AG09309 (cell line): ENCODE measurements around the gene GK.

Experiments used
- DNase-seq: peaks from one replicate; pipeline ENCODE4 v3.0.0-alpha.2; 2010; ENCODE audit warnings: low read depth
- H3K4me3 ChIP-seq: 2 replicates; pipeline ENCODE4 v1.5.1; 2011; ENCODE audit warnings: mild to moderate bottlenecking, low read depth, low read length, moderate library complexity; ENCODE audit not compliant: control insufficient read depth
- TF ChIP-seq, protein P1 (sequence below): IDR thresholded peaks from 2 replicates; pipeline ENCODE4 v1.5.1; 2011; ENCODE audit warnings: mild to moderate bottlenecking, low read depth, low read length, inconsistent platforms; ENCODE audit not compliant: insufficient read depth, control insufficient read depth; ENCODE audit errors: missing control alignments

GK gene

DNA sequence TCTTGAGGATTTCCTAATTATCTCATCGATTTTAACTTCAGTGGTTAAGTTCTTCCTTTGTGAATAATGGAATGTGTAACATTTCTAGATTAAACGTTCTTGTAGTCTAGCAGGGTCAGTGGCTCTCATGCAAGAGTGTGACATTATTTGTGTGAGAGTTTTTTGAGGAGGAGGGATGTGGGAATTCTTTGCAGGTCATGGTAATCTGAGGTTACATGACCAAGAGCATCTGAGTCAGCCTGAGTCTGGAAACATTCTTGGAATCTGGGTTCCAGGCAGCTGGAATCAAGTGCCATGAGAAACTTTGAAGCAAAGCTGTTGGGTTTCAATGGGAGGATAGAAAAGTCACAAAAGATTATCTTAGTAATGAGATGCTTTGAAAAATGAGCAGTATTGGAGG is 49.5 kb downstream of the GK start:
- TF ChIP-seq, protein P1, sequence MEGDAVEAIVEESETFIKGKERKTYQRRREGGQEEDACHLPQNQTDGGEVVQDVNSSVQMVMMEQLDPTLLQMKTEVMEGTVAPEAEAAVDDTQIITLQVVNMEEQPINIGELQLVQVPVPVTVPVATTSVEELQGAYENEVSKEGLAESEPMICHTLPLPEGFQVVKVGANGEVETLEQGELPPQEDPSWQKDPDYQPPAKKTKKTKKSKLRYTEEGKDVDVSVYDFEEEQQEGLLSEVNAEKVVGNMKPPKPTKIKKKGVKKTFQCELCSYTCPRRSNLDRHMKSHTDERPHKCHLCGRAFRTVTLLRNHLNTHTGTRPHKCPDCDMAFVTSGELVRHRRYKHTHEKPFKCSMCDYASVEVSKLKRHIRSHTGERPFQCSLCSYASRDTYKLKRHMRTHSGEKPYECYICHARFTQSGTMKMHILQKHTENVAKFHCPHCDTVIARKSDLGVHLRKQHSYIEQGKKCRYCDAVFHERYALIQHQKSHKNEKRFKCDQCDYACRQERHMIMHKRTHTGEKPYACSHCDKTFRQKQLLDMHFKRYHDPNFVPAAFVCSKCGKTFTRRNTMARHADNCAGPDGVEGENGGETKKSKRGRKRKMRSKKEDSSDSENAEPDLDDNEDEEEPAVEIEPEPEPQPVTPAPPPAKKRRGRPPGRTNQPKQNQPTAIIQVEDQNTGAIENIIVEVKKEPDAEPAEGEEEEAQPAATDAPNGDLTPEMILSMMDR, result no peak
- no peak overlapping the region for H3K4me3 ChIP-seq
- peak; percentile 40 for DNase-seq

GRCh38 chrX:30706216-30706775 is 53.1 kb downstream of the GK start:
- TF ChIP-seq, protein P1, result no peak
- no peak for DNase-seq
- H3K4me3 ChIP-seq, result no peak overlapping the region

GRCh38 chrX:30712214-30712613 is 59.0 kb downstream of the GK start:
- no peak for DNase-seq
- TF ChIP-seq, protein P1, result no peak
- H3K4me3 ChIP-seq, result no peak overlapping the region

DNA sequence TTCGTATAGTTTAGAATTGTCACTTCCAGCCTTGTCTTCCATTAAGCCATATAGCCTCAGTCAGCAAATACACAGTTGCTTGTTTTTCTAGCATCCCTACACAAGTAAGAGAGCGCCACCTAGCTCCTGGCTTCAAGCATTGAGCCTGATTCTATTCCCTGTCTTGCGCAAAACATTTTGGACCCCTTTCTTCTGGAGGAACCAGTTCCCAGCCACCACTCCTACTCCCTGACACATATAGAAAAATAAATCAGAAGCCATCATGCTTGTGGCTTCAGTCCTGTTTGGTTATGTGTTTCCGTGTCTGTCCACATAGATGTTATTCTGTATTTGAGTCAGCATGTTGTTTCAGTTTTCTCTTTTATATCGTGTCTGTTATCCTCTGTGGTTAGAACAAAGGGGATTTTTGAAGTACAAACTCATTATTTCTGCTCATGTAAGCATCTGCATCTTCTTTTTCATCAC is 59.9 kb downstream of the GK start:
- no peak overlapping the region for H3K4me3 ChIP-seq
- peak; percentile 33 for DNase-seq
- TF ChIP-seq, protein P1, result peak; percentile 77

DNA sequence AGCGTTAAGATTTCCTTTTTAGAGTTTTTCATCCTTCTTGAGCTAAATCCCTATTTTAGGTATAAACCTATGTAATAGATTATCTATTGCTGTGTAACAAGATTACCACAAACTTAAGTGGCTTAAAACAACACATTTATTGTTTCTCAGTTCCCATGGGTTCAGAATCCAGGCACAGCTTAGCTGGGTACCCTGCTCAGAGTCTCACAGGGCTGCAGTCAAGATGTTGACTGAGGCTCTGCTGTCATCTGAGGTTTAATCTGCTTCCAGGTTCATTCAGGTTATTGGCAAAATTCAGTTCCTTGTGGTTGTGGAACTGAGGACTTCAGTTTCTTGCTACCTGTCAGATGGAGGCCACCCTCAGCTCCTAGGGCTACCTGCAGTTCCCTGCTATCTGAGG is 60.9 kb downstream of the GK start:
- no peak overlapping the region for H3K4me3 ChIP-seq
- no peak for DNase-seq
- TF ChIP-seq, protein P1, result no peak

DNA sequence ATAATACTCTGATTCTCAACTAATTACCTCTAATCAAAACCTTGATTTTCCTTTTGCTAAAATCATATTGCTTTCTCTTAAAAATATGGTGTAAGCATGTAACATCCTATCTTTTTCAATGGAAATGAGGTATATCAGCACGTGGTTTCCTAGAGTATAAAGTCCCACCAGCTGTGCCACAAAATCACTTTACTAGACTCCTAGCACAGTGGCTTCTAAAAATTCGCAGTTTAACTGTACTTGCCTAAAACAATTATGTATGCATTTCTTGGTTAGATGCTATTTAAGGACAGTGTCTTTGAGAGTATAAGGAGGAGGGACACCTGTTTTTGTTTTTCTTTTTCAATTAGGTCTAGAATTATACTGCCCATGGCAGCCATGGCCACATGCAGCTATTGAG is 62.8 kb downstream of the GK start:
- TF ChIP-seq, protein P1, result no peak
- no peak for DNase-seq
- no peak overlapping the region for H3K4me3 ChIP-seq
